ENCODE results near the gene MMADHC.

The MMADHC gene

DNA sequence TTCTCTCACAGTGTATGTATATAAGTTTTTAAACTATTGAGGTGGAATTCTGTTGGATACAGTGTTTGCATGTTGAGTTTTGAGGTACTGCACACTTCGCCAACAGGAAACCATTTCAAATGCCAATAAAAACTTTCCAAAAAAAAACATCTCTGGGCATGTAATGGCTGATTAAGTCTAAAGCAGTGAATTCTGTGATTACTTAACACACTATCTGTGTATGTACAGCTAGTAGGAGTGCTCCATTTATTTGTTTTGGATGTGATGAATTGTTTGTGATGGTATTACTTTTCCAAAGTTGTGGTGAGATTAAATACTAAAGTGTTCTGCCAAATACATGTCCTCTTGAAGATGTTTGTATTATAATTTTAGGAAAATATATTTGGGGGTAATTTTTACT is 31.1 kb downstream of the MMADHC start:
- no peak for DNase-seq (ENCODE audit: low read depth)

DNA sequence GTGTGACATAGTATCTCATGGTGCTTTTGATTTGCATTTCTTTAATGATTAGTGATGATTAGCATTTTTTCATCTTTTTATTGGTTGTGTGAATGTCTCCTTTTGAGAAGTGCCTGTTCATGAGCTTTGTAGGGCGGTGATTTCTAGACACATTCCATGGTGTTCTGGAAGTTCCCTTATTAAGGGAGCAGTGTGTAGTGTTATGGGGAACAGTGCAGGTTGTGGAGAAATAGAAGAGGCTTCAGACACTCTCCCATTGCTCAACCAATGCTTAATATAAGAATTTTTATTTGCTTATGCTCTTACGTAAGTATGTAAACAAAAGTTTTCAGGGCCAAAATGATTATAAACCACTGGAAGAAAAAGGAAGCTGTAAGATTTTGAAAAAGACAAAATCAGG is 34.7 kb downstream of the MMADHC start:
- no peak for DNase-seq (ENCODE audit: low read depth)

- no peak for DNase-seq (ENCODE audit: low read depth)
These were observed 35.3 kb downstream of the MMADHC start for GRCh38 chr2:149552226-149552625.

DNA sequence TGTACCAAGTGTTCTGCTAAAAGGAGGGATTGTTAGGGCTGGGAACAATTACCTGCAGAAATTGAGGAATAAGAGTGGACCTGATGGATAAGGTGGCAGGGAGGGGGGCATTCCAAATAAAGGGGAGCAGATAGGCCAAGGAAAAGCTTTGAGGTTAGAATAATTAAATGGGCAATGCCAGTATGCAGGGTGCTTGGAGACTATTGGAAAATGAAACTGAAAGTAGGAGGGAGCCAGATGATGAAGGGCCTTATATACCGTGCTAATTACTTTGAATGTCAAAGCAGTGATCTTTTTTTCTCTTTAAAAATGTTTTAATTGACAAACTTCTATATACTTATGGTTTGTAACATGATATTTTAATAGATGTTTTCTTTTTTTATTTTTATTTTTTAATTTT is 42.9 kb downstream of the MMADHC start:
- no peak for DNase-seq (ENCODE audit: low read depth)

DNA sequence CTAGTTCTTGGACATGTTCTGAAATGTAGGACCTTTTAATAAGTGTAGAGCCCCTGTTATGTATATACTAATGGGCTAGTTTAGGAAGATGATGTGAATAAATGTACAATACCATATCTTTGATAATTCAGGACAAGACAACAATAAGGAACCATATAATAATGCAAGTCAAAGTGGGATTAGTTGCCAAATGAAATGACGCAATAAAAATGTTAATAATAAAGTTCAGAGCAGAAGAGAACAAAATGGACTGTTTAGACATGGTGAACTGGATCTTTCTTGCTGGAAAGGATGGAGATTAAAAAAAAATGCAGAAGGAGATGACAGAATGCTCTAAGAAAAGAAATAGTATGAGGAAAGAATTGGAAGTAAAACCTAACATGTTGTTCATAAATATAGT is 43.7 kb downstream of the MMADHC start:
- no peak for DNase-seq (ENCODE audit: low read depth)

DNA sequence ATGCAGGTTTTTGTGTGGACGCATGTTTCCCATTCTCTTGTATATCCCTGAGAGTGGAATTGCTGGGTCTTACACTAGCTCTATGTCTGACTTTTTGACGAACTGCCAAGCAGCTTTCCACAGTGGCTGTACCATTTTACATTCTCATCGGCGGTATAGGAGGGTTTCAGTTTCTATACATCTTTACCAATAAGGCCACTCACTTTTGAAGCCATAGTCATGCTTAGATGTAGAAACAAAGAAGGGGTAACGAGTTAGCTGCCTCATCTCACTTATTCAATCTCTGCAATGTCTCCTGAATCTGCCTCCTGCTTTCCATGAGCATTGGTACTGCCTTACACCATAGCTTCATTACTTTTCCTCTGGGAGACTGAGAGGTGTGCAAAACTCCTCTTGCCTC is 47.4 kb downstream of the MMADHC start:
- no peak for DNase-seq (ENCODE audit: low read depth)

DNA sequence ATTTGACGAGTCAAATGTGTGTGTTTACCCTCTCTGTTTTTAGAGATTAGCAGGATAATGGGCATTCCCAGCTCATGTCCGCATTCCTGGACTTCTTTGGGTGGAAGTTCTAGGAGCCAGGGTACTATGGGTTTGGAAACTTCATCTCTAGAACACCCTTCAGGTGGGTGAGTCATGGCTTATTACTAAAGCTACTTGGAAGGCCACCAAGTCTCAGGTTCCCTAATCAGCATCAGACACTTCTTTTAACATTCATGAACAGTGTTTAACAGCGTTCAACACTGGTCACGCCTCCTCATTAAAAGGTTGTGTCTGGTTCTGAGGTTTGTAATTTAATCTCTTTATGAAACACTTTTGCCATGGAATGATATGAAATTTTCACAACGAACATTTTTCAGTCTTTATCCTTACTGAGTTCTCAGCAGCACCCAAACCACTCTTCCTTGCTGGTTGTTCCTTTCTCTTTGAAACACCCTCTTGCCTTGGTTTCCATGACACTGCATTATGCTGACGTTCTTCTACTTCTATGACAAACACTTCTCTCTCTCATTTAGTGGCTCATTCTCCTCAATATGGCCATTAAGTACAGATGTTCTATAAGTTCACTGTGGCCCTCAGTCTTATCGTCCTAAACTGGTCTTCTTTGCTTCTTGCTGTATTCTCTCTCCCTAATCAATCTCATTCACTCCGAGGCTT is 49.3 kb downstream of the MMADHC start:
- no peak for DNase-seq (ENCODE audit: low read depth)

- no peak for DNase-seq (ENCODE audit: low read depth)
These were observed 50.4 kb downstream of the MMADHC start for GRCh38 chr2:149537092-149537726.

- DNase-seq (ENCODE audit: low read depth) = no peak
These were observed 50.9 kb downstream of the MMADHC start for GRCh38 chr2:149536649-149537048.

DNA sequence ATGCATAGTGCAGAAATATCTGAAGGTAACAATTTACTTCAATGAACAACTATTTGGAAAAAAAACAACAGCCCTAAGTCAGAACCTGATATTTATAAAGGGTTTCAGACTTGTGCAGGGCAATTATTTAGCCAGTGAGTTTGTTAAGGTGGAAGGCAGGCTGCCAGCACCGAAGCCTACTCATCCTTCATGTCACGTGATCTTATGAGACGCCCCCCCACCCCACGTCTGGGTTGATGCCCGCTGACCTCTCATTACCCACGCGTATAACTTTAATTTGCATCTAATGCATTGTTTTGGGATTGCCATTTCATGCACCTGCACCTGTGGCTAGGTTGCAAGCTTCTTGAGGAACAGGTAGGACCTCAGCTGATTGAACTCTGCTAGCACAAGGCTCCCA is 52.9 kb downstream of the MMADHC start:
- no peak for DNase-seq (ENCODE audit: low read depth)

DNA sequence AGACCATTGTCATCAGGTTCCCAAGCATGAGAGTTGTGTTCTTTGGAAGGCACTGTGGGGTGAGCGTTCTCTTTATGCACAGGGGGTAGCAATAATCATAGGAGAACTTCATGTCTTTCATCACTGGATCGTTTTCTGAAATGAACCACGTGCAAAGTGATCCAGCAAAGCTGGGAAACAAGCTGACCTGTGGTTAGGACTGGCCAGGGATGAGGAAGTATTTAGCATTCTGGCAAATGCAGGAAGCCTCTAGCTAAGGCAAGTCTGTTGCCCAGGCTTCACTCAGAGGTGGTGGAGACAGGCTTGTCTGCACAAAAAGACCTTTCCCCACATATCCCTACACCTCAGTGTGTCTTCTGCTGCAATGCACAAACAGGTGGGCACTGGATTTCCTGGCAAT is 58.6 kb downstream of the MMADHC start:
- DNase-seq (ENCODE audit: low read depth) = no peak

DNA sequence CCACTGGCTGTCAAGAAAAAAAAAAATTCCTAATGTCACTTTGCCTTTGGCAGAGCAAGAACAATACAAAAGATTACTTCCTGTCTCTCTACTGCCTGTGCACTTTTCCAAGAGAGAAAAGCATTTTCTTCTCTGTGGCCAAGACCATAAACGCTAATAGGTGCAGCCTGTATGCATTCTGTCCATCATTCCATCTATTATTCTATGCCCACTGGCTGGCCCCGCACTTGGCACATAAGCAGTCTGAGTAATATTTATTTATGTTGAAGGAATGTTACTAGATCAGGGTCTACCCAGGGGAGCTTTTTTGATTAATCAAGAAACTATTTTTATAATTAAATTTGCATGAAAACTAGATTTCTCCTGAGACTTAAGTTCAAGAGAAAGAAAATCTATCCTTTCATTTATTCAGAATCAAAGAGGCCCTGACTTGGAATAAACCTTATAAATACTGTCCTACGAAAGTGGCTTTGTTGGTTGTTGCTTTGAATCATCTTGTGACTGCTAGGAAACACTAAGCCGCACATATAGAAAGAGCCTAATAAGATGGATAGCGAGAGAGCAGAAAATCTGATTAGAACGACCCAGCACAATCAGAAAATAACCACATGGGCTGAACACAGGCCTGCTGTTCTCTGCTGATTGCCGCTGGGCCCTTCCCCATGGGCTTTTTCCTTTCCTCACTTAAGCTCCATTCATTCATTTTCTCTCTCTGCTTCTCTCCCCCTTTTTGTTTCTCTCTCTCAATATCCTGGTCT is 59.4 kb downstream of the MMADHC start:
- DNase-seq (ENCODE audit: low read depth) = no peak

DNA sequence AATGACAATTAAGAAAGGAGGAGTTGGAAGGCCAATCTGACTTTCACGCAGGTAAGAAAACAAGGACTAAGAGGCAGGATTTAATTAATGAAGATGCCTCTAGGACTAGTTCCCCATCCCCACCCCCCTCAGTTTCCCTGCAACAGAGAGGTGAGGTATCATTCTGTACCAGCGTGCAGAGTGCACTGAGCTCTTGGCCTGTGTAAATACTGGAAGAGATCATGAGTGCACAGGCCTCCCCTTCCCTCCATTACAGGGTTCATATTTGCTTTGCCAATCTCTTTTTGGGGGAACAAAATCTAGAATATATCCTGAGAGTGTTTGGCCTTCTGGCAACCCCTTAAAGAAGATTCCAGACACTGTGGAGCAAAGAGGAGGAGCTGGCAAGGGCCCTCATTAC is 60.9 kb downstream of the MMADHC start:
- no peak for DNase-seq (ENCODE audit: low read depth)

DNA sequence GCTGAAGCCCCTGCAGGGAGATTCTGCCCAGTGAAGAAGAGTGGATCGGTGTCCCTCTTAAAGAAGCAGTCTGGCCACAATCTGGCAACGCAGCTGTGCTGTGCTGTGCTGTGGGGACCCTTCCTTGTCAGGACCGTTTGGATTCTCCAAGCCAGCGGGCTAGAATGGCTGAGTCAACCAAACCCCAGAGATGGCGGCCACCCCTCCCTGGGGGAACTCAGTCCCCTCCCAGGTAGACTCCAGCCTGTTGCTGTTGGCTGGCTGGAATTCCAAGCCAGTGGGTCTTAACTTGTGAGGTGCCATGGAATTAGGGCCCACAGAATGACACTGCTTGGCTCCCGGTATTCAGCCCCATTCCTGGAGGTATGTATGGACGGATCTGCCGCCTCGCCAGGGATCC is 62.3 kb downstream of the MMADHC start:
- no peak for DNase-seq (ENCODE audit: low read depth)
